Stimulated activated naive CD8-positive, alpha-beta T cell treated with anti-CD3 and anti-CD28 coated beads, Interleukin-15, Interleukin-2, amounts not matched to agents 100 ng/mL and 50 ng/mL, for 24 hours (primary cell): ENCODE measurements around the gene HLX.

Experiments used
- H3K27ac Mint-ChIP-seq: one replicate; pipeline ENCODE4 v1.8.0; 2021; ENCODE audit warnings: mild to moderate bottlenecking, mixed read lengths
- H3K27me3 Mint-ChIP-seq: one replicate; pipeline ENCODE4 v1.8.0; 2021; ENCODE audit warnings: mixed read lengths
- H3K36me3 Mint-ChIP-seq: one replicate; pipeline ENCODE4 v1.8.0; 2021; ENCODE audit warnings: low read depth, mixed read lengths
- H3K4me1 Mint-ChIP-seq: one replicate; pipeline ENCODE4 v1.8.0; 2021; ENCODE audit warnings: low read depth, mixed read lengths
- H3K4me3 Mint-ChIP-seq: one replicate; pipeline ENCODE4 v1.8.0; 2021; ENCODE audit warnings: mild to moderate bottlenecking, mixed read lengths
- H3K9me3 Mint-ChIP-seq: one replicate; pipeline ENCODE4 v1.8.0; 2021; ENCODE audit warnings: mixed read lengths

HLX gene

DNA sequence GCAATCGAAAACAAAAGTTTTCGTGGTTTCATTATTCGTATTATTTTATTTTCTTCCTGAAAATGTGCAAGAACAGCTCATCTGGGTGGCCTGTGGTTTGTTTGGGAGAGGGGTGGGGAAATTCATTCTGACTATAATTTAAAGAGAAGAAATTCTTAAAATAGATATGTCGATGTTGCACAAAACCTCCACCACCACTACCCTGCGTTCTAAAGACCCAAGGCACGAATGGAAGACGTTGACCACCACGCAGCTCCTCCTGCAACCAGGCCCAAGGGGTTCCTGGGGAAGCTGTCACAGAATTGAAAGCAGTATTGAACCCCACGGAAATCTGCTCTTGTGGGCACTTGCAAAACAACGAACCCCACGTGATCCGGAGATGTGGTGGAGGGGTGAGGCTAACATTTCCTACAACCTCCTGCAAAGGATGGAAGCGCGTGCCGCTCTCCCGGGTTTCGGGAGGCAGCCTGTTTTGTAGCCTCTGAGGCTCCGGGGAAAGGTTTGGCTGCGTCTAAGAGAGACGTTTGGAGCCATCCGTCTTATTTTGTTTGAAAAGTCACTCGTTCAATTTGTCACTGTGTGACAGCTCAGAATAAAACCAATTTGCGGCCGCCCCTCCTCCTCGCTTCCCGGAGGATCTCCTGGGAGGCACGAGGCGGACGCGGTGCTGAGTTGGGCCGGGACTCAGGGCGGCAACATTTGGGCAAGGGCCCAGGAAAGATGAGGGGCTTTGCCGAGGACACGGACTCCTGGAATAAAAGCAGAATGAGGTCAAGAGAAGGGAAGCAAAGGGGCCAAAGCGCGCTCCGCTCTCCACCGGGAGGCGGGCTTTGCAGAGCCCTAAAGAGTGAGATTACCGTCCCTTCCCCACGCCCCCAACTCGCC is 810 bp upstream of the HLX start:
- H3K4me1 Mint-ChIP-seq, result peaks cover 39% of the 10 kb centered on the region
- H3K4me3 Mint-ChIP-seq, result peak overlapping the region; percentile 80
- no peaks in the 10 kb centered on the region for H3K9me3 Mint-ChIP-seq
- peak overlapping the region; percentile 87 for H3K27ac Mint-ChIP-seq
- H3K36me3 Mint-ChIP-seq, result peaks cover 5% of the 10 kb centered on the region
- H3K27me3 Mint-ChIP-seq, result peaks cover 79% of the 10 kb centered on the region

DNA sequence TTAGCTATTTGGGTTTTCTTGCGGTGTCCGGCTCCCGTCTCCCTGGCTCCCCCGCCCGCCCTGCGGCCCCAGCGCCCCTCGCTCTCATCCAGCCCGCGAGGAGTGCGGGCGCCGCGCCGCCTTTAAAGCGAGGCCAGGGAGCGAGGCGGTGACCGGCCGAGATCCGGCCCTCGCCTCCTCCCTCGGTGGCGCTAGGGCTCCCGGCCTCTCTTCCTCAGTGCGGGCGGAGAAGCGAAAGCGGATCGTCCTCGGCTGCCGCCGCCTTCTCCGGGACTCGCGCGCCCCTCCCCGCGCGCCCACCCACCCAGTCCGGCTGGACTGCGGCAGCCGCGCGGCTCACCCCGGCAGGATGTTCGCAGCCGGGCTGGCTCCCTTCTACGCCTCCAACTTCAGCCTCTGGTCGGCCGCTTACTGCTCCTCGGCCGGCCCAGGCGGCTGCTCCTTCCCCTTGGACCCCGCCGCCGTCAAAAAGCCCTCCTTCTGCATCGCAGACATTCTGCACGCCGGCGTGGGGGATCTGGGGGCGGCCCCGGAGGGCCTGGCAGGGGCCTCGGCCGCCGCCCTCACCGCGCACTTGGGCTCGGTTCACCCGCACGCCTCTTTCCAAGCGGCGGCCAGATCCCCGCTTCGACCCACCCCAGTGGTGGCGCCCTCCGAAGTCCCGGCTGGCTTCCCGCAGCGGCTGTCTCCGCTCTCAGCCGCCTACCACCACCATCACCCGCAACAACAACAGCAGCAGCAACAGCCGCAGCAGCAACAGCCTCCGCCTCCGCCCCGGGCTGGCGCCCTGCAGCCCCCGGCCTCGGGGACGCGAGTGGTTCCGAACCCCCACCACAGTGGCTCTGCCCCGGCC is 492 bp downstream of the HLX start:
- H3K4me1 Mint-ChIP-seq, result peaks cover 39% of the 10 kb centered on the region
- peaks cover 77% of the 10 kb centered on the region for H3K27me3 Mint-ChIP-seq
- no peaks in the 10 kb centered on the region for H3K9me3 Mint-ChIP-seq
- no peak overlapping the region for H3K27ac Mint-ChIP-seq
- H3K4me3 Mint-ChIP-seq, result peak overlapping the region; percentile 80
- H3K36me3 Mint-ChIP-seq, result peaks cover 5% of the 10 kb centered on the region

DNA sequence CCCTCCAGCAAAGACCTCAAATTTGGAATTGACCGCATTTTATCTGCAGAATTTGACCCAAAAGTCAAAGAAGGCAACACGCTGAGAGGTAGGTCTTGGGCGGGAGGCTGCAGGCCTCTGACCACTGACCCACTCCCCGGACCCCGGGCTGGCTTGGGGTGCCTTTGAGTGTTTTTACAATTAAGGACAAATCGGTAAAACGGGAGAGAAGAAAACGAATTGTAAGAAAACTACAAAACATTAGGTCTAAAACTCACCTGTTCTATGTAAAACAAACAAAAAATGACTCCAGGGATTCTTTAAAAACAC is 1.1 kb downstream of the HLX start:
- Mint-ChIP-seq H3K4me3 (peak overlapping the region; percentile 79), H3K36me3 (peaks cover 5% of the 10 kb centered on the region), H3K27ac (no peak overlapping the region), H3K9me3 (no peaks in the 10 kb centered on the region), H3K4me1 (peaks cover 39% of the 10 kb centered on the region), H3K27me3 (peaks cover 71% of the 10 kb centered on the region)

GRCh38 chr1:220880726-220881506 is 1.7 kb downstream of the HLX start:
- Mint-ChIP-seq H3K9me3 (no peaks in the 10 kb centered on the region), H3K4me3 (peak overlapping the region; percentile 79), H3K36me3 (peaks cover 5% of the 10 kb centered on the region), H3K4me1 (peaks cover 39% of the 10 kb centered on the region), H3K27ac (no peak overlapping the region), H3K27me3 (peaks cover 67% of the 10 kb centered on the region)

DNA sequence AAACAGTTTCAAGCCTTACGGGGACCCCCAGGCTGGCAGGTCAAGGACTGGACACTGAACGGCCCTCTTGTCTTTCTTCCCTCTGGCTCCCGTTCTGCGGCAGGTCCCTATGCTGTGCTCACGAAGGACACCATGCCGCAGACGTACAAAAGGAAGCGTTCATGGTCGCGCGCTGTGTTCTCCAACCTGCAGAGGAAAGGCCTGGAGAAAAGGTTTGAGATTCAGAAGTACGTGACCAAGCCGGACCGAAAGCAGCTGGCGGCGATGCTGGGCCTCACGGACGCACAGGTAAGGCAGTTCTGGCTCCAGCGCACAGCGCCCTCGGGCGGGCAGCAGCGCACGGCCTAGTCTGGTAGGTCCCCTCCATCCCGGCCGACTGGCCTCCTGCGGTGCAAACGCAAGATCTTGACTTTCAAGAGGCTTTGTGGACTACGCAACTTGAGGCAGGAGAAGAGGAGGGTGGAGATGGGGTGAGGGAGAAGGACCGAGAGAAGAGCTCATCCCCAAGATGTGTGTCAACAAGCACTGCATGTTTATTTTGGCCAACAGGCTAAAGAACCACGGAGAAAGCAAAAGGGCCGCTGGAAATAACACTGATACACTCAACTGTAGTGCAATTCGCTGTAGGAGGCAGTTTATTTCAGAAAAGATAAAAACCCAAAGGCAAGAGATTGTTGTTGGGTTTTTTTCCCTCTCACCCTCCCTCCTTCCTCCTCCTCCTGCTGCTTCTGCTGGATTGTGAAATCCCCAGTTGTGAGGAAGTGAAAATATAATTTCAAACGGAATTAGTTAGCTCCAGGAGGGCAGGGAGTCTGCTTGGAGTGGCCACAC is 3.0 kb downstream of the HLX start:
- Mint-ChIP-seq H3K36me3 (peaks cover 5% of the 10 kb centered on the region), H3K27me3 (peaks cover 67% of the 10 kb centered on the region), H3K4me1 (peaks cover 33% of the 10 kb centered on the region), H3K9me3 (no peaks in the 10 kb centered on the region), H3K4me3 (no peak overlapping the region), H3K27ac (no peak overlapping the region)

DNA sequence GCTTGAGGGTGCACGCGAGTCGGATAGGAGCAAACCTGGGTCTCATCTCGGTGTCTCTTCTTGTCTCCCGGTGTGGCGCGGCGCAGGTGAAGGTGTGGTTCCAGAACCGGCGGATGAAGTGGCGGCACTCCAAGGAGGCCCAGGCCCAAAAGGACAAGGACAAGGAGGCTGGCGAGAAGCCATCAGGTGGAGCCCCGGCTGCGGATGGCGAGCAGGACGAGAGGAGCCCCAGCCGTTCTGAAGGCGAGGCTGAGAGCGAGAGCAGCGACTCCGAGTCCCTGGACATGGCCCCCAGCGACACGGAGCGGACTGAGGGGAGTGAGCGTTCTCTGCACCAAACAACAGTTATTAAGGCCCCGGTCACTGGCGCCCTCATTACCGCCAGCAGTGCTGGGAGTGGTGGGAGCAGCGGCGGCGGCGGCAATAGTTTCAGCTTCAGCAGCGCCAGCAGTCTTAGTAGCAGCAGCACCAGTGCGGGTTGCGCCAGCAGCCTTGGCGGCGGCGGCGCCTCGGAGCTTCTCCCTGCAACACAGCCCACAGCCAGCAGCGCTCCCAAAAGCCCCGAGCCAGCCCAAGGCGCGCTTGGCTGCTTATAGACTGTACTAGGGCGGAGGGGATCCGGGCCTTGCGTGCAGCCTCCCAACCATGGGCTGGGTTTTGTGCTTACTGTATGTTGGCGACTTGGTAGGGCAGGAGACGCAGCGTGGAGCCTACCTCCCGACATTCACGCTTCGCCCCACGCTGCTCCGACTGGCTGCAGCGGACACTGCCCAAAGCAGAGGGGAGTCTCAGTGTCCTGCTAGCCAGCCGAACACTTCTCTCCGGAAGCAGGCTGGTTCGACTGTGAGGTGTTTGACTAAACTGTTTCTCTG is 5.1 kb downstream of the HLX start:
- Mint-ChIP-seq H3K27me3 (peaks cover 71% of the 10 kb centered on the region), H3K27ac (no peak overlapping the region), H3K4me3 (no peak overlapping the region), H3K9me3 (no peaks in the 10 kb centered on the region), H3K4me1 (peaks cover 17% of the 10 kb centered on the region), H3K36me3 (peaks cover 5% of the 10 kb centered on the region)

DNA sequence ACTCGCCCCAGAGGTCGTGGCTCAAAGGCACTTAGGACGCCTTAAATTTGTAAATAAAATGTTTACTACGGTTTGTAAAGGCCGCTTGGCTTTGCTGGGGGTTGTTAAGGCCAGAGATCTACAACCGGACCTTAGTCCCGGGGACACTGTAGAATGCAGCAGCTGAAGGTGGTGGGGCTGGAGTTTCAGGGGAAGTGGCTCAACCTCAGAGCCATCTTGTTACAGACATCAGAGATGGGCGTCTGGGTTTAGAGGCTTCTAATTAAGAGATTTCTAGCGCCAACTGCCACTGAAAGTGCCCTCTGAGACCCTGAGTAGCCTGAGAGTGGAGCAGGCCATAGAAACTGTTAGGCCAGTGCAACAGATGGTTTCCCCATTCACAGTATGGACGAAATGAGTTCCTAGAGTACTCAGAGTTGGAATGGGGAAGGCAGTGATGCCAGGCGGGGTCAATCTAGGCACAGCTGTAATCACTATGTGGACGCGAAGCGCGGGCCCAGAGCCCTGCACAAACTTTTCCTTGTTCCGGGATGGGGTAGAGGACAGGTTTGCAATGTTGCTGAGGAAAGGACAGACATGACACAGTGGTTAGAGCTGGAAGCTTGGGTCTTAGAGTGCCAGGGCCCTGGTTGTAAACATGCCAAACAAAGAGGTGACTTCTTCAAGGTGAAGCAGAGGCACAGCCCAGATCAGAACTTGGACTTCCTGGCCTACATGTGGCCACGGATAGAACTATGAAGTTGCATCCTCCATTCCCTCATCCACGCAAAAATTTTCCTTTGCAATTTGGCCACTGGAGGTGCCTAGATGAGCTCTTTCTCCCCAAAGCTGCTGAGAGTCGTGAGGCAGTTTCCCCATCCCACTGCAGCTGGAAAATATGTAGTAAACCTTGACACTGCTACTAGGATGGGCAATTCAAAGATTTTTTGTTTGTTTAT is 6.0 kb downstream of the HLX start:
- no peak overlapping the region for H3K27ac Mint-ChIP-seq
- peaks cover 5% of the 10 kb centered on the region for H3K36me3 Mint-ChIP-seq
- H3K4me3 Mint-ChIP-seq, result no peak overlapping the region
- H3K4me1 Mint-ChIP-seq, result peaks cover 15% of the 10 kb centered on the region
- H3K27me3 Mint-ChIP-seq, result peaks cover 76% of the 10 kb centered on the region
- no peaks in the 10 kb centered on the region for H3K9me3 Mint-ChIP-seq

- peaks cover 1% of the 10 kb centered on the region for H3K36me3 Mint-ChIP-seq
- peaks cover 8% of the 10 kb centered on the region for H3K4me1 Mint-ChIP-seq
- H3K4me3 Mint-ChIP-seq, result no peak overlapping the region
- no peaks in the 10 kb centered on the region for H3K9me3 Mint-ChIP-seq
- H3K27me3 Mint-ChIP-seq, result peaks cover 76% of the 10 kb centered on the region
- no peak overlapping the region for H3K27ac Mint-ChIP-seq
Observed at GRCh38 chr1:220885971-220886370, 6.7 kb downstream of the HLX start.

DNA sequence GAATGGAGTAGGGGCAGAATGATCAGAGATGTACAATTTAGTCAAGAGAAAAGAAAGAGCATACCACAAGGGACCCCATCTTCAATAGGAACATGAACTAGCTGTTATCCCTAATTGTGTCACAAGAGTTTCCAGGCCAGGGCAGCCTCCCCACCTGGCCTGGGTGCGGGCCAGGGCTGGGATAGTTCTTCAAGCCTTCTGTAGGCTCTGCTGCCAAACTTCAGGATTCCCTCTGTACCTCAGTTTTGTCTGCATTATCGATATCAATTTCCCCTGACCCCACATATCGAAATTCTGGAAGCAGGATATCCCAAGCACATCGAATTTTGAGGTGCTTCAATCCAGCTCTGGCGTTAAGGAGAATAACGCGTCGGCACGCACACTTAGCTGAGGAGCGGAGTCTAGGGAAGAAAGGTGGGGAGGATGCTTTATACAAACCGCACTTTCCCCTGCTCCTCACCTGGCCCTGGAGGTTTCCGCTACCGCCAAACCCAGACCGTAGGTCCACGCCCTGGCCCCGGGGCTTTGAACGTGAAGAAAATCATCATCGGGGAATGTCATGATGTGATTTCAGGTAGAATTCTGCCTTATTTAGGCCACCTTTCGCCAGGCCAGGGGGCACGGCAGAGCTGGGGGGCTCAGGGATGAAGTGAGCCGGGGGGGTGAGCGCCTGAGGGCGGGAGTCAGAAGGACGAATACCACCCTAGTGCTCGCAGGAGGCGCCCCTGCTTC is 7.4 kb downstream of the HLX start:
- Mint-ChIP-seq H3K9me3 (no peaks in the 10 kb centered on the region), H3K4me3 (no peak overlapping the region), H3K4me1 (peaks cover 8% of the 10 kb centered on the region), H3K27ac (no peak overlapping the region), H3K27me3 (peaks cover 78% of the 10 kb centered on the region), H3K36me3 (no peaks in the 10 kb centered on the region)

DNA sequence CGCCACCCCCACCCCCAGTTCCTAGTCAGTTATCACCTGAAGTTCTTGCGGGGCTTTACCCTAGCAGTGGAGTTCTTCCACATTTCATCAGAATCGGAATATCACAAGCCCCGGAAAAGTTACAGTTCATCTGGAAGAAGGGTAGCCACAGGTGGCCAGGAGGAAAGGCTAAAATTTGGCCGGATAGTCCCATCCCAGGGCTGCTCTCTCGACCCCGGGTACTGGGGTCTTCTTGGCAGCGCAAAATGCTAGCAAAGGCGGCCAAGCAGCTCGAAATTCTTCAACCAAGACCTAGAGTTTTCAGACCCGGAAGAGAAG is 7.9 kb downstream of the HLX start:
- H3K27me3 Mint-ChIP-seq, result peaks cover 78% of the 10 kb centered on the region
- H3K36me3 Mint-ChIP-seq, result no peaks in the 10 kb centered on the region
- no peaks in the 10 kb centered on the region for H3K9me3 Mint-ChIP-seq
- no peak overlapping the region for H3K27ac Mint-ChIP-seq
- H3K4me1 Mint-ChIP-seq, result peaks cover 9% of the 10 kb centered on the region
- H3K4me3 Mint-ChIP-seq, result no peak overlapping the region

DNA sequence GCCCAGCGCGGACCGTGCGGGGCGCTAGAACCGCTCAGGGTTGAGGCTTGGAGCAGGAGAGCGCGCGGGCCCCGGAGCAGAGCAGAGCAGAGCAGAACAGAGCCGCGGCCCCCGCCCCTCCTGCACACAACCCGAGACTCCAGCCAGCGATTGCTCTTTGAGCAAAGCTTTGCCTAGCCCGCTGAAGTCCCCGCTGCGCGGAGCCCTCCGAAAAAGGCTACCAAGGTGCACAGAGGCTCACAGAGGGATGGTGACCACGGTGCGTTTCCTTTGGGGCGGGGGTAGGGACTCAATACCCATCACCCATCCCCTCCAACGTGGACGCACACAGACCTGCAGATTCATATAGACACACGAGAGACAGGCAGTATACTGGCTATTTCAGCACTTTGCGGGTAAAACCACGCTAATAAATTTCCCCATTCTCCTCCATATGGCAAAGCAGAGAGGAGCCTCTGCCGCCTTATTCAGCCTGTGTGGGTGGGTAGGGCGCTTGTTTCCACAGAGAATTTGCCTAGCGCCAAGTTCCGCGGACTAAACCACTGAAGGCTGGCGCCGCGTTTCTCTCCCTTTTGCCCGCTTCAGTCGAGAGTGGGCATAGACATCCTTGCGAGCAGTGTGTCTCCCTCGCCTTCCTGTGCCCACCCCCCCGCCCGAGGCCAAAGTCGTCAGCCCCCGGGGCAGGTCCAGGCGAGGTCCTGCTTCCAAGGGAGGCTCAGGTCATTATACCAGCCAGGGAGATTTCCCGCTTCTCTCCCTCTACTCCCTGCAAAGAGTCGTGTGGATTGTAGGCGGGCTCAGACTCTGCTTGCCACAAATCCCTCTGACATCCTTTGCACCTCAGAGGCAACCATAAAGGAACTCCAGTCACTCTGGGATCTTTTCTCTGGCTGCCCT is 8.5 kb downstream of the HLX start:
- Mint-ChIP-seq H3K9me3 (no peaks in the 10 kb centered on the region), H3K27ac (no peak overlapping the region), H3K27me3 (peaks cover 78% of the 10 kb centered on the region), H3K36me3 (no peaks in the 10 kb centered on the region), H3K4me1 (peaks cover 13% of the 10 kb centered on the region), H3K4me3 (no peak overlapping the region)
